Measurements from ENCODE around the gene PWWP2A. TPM values are rescaled to one million over a fixed set of nuclear protein-coding genes. Genes with fewer than 3 reads are reported as not detected.

The PWWP2A gene
- total and polyA plus RNA-seq, 10 of the 15 experiments (the other 5 are each of a cell fraction or from before 2014, with no cell fraction given) = 5.7 to 26.1 (median 17.7) TPM

GRCh38 chr5:160057256-160057655, 62.0 kb downstream of the PWWP2A start (continued):
- no peak for TF ChIP-seq ETV6 (conservative IDR thresholded peaks at IDR 0.05 in 1 of 2, IDR thresholded peaks at IDR 0.05 in 1 of 2; ENCODE audit: borderline replicate concordance in 1 of 2, low read depth in 1 of 2)
- TF ChIP-seq MYB (IDR thresholded peaks at IDR 0.05; ENCODE audit: borderline replicate concordance, low read depth, low read length) = no peak
- no peak for TF ChIP-seq TCF12 (IDR thresholded peaks at IDR 0.05; ENCODE audit: low read depth, low read length)
- TF ChIP-seq MEF2A (IDR thresholded peaks at IDR 0.05; ENCODE audit: insufficient read depth, low read depth, low read length) = no peak

- Histone ChIP-seq H3K36me3 (ENCODE audit: control insufficient read depth in 2 of 2, insufficient read depth in 2 of 2, low read length in 1 of 2) (peaks cover 2 to 16% of the 10 kb centered on the region in 2 experiments), H3K9me3 (replicated peaks; ENCODE audit: control insufficient read depth, insufficient read depth, low read length) (no peaks in the 10 kb centered on the region), H3K27me3 (replicated peaks in 1 of 2; ENCODE audit: control insufficient read depth in 2 of 2, insufficient read depth in 2 of 2, low read length in 1 of 2) (no peaks in the 10 kb centered on the region), H3K79me2 (ENCODE audit: control insufficient read depth, insufficient read depth, low read length) (no peaks in the 10 kb centered on the region), H2AFZ (ENCODE audit: control insufficient read depth, low read depth, low read length) (no peak overlapping the region), H3K9ac (ENCODE audit: control insufficient read depth, insufficient read depth, low read length) (no peak overlapping the region), H3K27ac (ENCODE audit: control insufficient read depth, insufficient read depth) (no peak overlapping the region), H3K4me3 (no peak overlapping the region), H3K4me2 (ENCODE audit: control insufficient read depth, insufficient read depth) (no peak overlapping the region), H3K4me1 (ENCODE audit: control insufficient read depth, insufficient read depth, low read length) (no peaks in the 10 kb centered on the region), H4K20me1 (ENCODE audit: control insufficient read depth, insufficient read depth) (no peaks in the 10 kb centered on the region)
- no peak for FAIRE-seq
- ATAC-seq = no peak
- BruUV-seq (replicated peaks) = no TSS peak
- no peak for DNase-seq (ENCODE audit: low read depth, low spot score)
- CTCF ChIA-PET = interaction anchor here (1.1 to 1.3 kb wide), 2 partner anchors 9 to 30 kb away, joined by 3 to 4 read pairs; no protein-coding TSS in a partner anchor
- TF ChIP-seq CREB1 (IDR thresholded peaks at IDR 0.05; ENCODE audit: low read depth) (no peak), ZNF207 (IDR thresholded peaks at IDR 0.05; ENCODE audit: borderline replicate concordance) (no peak), PKNOX1 (IDR thresholded peaks at IDR 0.05) (no peak), CEBPB (IDR thresholded peaks at IDR 0.05; ENCODE audit: borderline replicate concordance in 1 of 2, low read depth in 2 of 2, low read length in 2 of 2) (no peak)
- intact Hi-C loops (cut with micrococcal nuclease; ENCODE audit: unreplicated experiment) (no loop called here), in situ Hi-C loops (cut with MboI) (no loop called here)
- WGBS (ENCODE audit: insufficient coverage, insufficient replicate concordance, low lambda C conversion rate, missing lambda C conversion rate) = 95% methylated on average over 2 of the region's 2 CpGs
- SMC1A ChIA-PET (ENCODE audit: uncharacterized antibody, unreplicated experiment) = interaction anchor here (1.2 to 2.0 kb wide), 4 partner anchors 11 to 33 kb away, joined by 4 read pairs; no protein-coding TSS in a partner anchor
- POLR2A ChIA-PET = interaction anchor here (1.5 kb wide), 1 partner anchor 33 kb away, joined by 4 read pairs; no protein-coding TSS in a partner anchor
- RAD21 ChIA-PET (ENCODE audit: unreplicated experiment) = no interaction called here
Observed at GRCh38 chr5:160054831-160055230, 64.4 kb downstream of the PWWP2A start.

Measured in GM12878 (cell line).